WTC11 (cell line): ENCODE data around the gene PUS1. TPM values are rescaled to one million over a fixed set of nuclear protein-coding genes. Genes with fewer than 3 reads are reported as not detected.

ENCODE experiments used
- ATAC-seq: fragments of 200-7000 bp; cut with Tn5 transposase; 2 replicates; pipeline ENCODE4 v1.10.0; 2021; ENCODE audit warnings: mild to moderate bottlenecking, moderate library complexity
- CTCF ChIA-PET: fragments of 300-600 bp; sonication (Branson Sonifier 250); formaldehyde crosslinking; loops from one replicate; lab custom pipeline; 2021; ENCODE audit warnings: antibody characterized with exemption; lab: Charles Lee
- POLR2A ChIA-PET: fragments of 350-600 bp; sonication (Branson Sonifier 250); formaldehyde crosslinking; loops from one replicate; lab custom pipeline; 2021; ENCODE audit warnings: antibody characterized with exemption; lab: Charles Lee
- DNase-seq: peaks from one replicate; pipeline ENCODE4 v3.0.0; 2021; ENCODE audit warnings: low spot score
- H3K27ac Mint-ChIP-seq: 2 replicates; pipeline ENCODE4 v1.8.0; 2021; ENCODE audit warnings: mixed read lengths
- H3K27me3 Mint-ChIP-seq: 2 replicates; pipeline ENCODE4 v1.8.0; 2021; ENCODE audit warnings: low read depth, mild to moderate bottlenecking, moderate library complexity, mixed read lengths
- H3K36me3 Mint-ChIP-seq: 2 replicates; pipeline ENCODE4 v1.8.0; 2021; ENCODE audit warnings: mixed read lengths
- H3K4me1 Mint-ChIP-seq: 2 replicates; pipeline ENCODE4 v1.8.0; 2022; ENCODE audit warnings: mixed read lengths
- H3K4me3 Mint-ChIP-seq: 2 replicates; pipeline ENCODE4 v1.8.0; 2021; ENCODE audit warnings: mild to moderate bottlenecking, moderate library complexity, mixed read lengths
- H3K9me3 Mint-ChIP-seq: 2 replicates; pipeline ENCODE4 v1.8.0; 2021; ENCODE audit warnings: mixed read lengths
- E2F5 ChIP-seq: sonication (generic); formaldehyde crosslinking; IDR thresholded peaks from 2 replicates; pipeline ENCODE4 v1.8.1; 2022; ENCODE audit warnings: mild to moderate bottlenecking, moderate library complexity, missing genetic modification reagents
- ELF4 ChIP-seq: sonication (generic); formaldehyde crosslinking; IDR thresholded peaks from 2 replicates; pipeline ENCODE4 v1.8.1; 2022; ENCODE audit warnings: low read depth, mild to moderate bottlenecking, moderate library complexity, missing genetic modification reagents
- ETV6 ChIP-seq: sonication (generic); formaldehyde crosslinking; IDR thresholded peaks from 2 replicates; pipeline ENCODE4 v1.8.1; 2022; ENCODE audit warnings: mild to moderate bottlenecking, missing genetic modification reagents
- FOXJ3 ChIP-seq: sonication (generic); formaldehyde crosslinking; IDR thresholded peaks from 2 replicates; pipeline ENCODE4 v1.9.0; 2021; ENCODE audit warnings: missing genetic modification reagents, mild to moderate bottlenecking, borderline replicate concordance
- FOXK1 ChIP-seq: sonication (generic); formaldehyde crosslinking; IDR thresholded peaks from 2 replicates; pipeline ENCODE4 v1.8.0; 2022; ENCODE audit warnings: mild to moderate bottlenecking, moderate library complexity, missing genetic modification reagents
- GABPB1 ChIP-seq: sonication (generic); formaldehyde crosslinking; IDR thresholded peaks from 2 replicates; pipeline ENCODE4 v1.8.1; 2023; ENCODE audit warnings: mild to moderate bottlenecking, missing genetic modification reagents
- KAT7 ChIP-seq: sonication (generic); formaldehyde crosslinking; IDR thresholded peaks from 2 replicates; pipeline ENCODE4 v1.8.1; 2023; ENCODE audit warnings: missing genetic modification reagents, mild to moderate bottlenecking, borderline replicate concordance
- MLX ChIP-seq: sonication (generic); formaldehyde crosslinking; IDR thresholded peaks from 2 replicates; pipeline ENCODE4 v1.8.1; 2023; ENCODE audit warnings: mild to moderate bottlenecking, missing genetic modification reagents, moderate library complexity
- MYBL2 ChIP-seq: sonication (generic); formaldehyde crosslinking; IDR thresholded peaks from 2 replicates; pipeline ENCODE4 v1.8.1; 2023; ENCODE audit warnings: mild to moderate bottlenecking, moderate library complexity, missing genetic modification reagents
- NFYB ChIP-seq: sonication (generic); formaldehyde crosslinking; conservative IDR thresholded peaks from 2 replicates; pipeline ENCODE4 v1.8.0; 2022; ENCODE audit warnings: low read depth, missing genetic modification reagents
- NR1H2 ChIP-seq: sonication (generic); formaldehyde crosslinking; IDR thresholded peaks from 2 replicates; pipeline ENCODE4 v1.9.0; 2021; ENCODE audit warnings: mild to moderate bottlenecking, moderate library complexity, missing genetic modification reagents
- TCF7 ChIP-seq: sonication (generic); formaldehyde crosslinking; IDR thresholded peaks from 2 replicates; pipeline ENCODE4 v1.8.0; 2022; ENCODE audit warnings: mild to moderate bottlenecking, low read depth, missing genetic modification reagents, moderate library complexity
- ZNF138 ChIP-seq: sonication (generic); formaldehyde crosslinking; conservative IDR thresholded peaks from 2 replicates; pipeline ENCODE4 v1.8.1; 2022; ENCODE audit warnings: mild to moderate bottlenecking, moderate library complexity, missing genetic modification reagents
- ZNF281 ChIP-seq: sonication (generic); formaldehyde crosslinking; IDR thresholded peaks from 2 replicates; pipeline ENCODE4 v1.8.0; 2023; ENCODE audit warnings: mild to moderate bottlenecking, missing genetic modification reagents
- ZNF423 ChIP-seq: fragments of 250-450 bp; sonication (Bioruptor Pico); IDR thresholded peaks from 2 replicates; pipeline ENCODE4 v2.1.2; 2022; ENCODE audit warnings: mild to moderate bottlenecking, moderate library complexity
- total RNA-seq: library from RNA; stranded (reverse); gene quantifications from 3 replicates; pipeline ENCODE4 v1.2.3, GENCODE V29; 2021
- TF ChIP-seq, protein P1 (sequence below): sonication (generic); formaldehyde crosslinking; IDR thresholded peaks from 2 replicates; pipeline ENCODE4 v1.8.1; 2022; ENCODE audit warnings: low read depth, mild to moderate bottlenecking, moderate library complexity, missing genetic modification reagents, borderline replicate concordance
- TF ChIP-seq, protein P2 (sequence below): sonication (generic); formaldehyde crosslinking; IDR thresholded peaks from 2 replicates; pipeline ENCODE4 v1.8.1; 2022; ENCODE audit warnings: mild to moderate bottlenecking, missing genetic modification reagents, moderate library complexity, borderline replicate concordance
- TF ChIP-seq, protein P3 (sequence below): fragments of 250-450 bp; sonication (Bioruptor Pico); IDR thresholded peaks from 2 replicates; pipeline ENCODE4 v1.9.0; 2021; ENCODE audit warnings: mild to moderate bottlenecking

PUS1 gene
- total RNA-seq, 1 experiment from 2014 or later = 97.4 TPM

GRCh38 chr12:131920902-131921840, 7.9 kb upstream of the PUS1 start:
- no peaks in the 10 kb centered on the region for H3K27me3 Mint-ChIP-seq
- no peak for TF ChIP-seq E2F5 (CRISPR knock-in tag)
- TF ChIP-seq, protein P1, sequence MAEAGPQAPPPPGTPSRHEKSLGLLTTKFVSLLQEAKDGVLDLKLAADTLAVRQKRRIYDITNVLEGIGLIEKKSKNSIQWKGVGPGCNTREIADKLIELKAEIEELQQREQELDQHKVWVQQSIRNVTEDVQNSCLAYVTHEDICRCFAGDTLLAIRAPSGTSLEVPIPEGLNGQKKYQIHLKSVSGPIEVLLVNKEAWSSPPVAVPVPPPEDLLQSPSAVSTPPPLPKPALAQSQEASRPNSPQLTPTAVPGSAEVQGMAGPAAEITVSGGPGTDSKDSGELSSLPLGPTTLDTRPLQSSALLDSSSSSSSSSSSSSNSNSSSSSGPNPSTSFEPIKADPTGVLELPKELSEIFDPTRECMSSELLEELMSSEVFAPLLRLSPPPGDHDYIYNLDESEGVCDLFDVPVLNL (CRISPR knock-in tag) = 0 out of 2 replicates have a peak, but pooled peaks have one; percentile 28
- no peak overlapping the region for H3K4me3 Mint-ChIP-seq
- DNase-seq = no peak
- H3K36me3 Mint-ChIP-seq = 0 out of 2 replicates have a peak, but pooled peaks cover 5% of the 10 kb centered on the region
- CTCF ChIA-PET = no interaction called here
- no peaks in the 10 kb centered on the region for H3K9me3 Mint-ChIP-seq
- no peak overlapping the region for H3K27ac Mint-ChIP-seq
- H3K4me1 Mint-ChIP-seq = no peaks in the 10 kb centered on the region
- ATAC-seq = no peak
- POLR2A ChIA-PET = no interaction called here

GRCh38 chr12:131921866-131922769, 7.0 kb upstream of the PUS1 start:
- TF ChIP-seq ZNF138 (CRISPR knock-in tag) (no peak), MLX (CRISPR knock-in tag) (no peak), ELF4 (CRISPR knock-in tag) (no peak), TCF7 (no peak), MYBL2 (CRISPR knock-in tag) (no peak), ETV6 (CRISPR knock-in tag) (no peak), GABPB1 (CRISPR knock-in tag) (no peak), FOXJ3 (CRISPR knock-in tag) (no peak), NR1H2 (no peak), NFYB (CRISPR knock-in tag) (no peak), FOXK1 (CRISPR knock-in tag) (no peak), ZNF423 (CRISPR knock-in tag) (no peak)
- TF ChIP-seq, protein P2, sequence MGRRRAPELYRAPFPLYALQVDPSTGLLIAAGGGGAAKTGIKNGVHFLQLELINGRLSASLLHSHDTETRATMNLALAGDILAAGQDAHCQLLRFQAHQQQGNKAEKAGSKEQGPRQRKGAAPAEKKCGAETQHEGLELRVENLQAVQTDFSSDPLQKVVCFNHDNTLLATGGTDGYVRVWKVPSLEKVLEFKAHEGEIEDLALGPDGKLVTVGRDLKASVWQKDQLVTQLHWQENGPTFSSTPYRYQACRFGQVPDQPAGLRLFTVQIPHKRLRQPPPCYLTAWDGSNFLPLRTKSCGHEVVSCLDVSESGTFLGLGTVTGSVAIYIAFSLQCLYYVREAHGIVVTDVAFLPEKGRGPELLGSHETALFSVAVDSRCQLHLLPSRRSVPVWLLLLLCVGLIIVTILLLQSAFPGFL = no peak
- no peaks in the 10 kb centered on the region for H3K27me3 Mint-ChIP-seq
- no peaks in the 10 kb centered on the region for H3K4me1 Mint-ChIP-seq
- no peak for DNase-seq
- H3K9me3 Mint-ChIP-seq = no peaks in the 10 kb centered on the region
- no peak overlapping the region; the same call in 1 of the 2 replicates for H3K27ac Mint-ChIP-seq
- ChIA-PET CTCF (no interaction called here), POLR2A (no interaction called here)
- ATAC-seq = no peak
- peaks cover 5% of the 10 kb centered on the region; the same call in 1 of the 2 replicates for H3K36me3 Mint-ChIP-seq
- H3K4me3 Mint-ChIP-seq = no peak overlapping the region

GRCh38 chr12:131922772-131923171, 6.3 kb upstream of the PUS1 start:
- Mint-ChIP-seq H3K4me1 (peaks cover under 1% of the 10 kb centered on the region), H3K4me3 (no peak overlapping the region), H3K27ac (no peak overlapping the region; the same call in 1 of the 2 replicates), H3K36me3 (peaks cover 8% of the 10 kb centered on the region), H3K27me3 (peaks cover 2% of the 10 kb centered on the region), H3K9me3 (no peaks in the 10 kb centered on the region)
- POLR2A ChIA-PET = no interaction called here
- no peak for ATAC-seq
- DNase-seq = no peak
- CTCF ChIA-PET = interaction anchor here (0.5 kb wide), 1 partner anchor 46 kb away, joined by 3 read pairs; no protein-coding TSS in a partner anchor
- no peak for TF ChIP-seq KAT7 (CRISPR knock-in tag)
- TF ChIP-seq, protein P3, sequence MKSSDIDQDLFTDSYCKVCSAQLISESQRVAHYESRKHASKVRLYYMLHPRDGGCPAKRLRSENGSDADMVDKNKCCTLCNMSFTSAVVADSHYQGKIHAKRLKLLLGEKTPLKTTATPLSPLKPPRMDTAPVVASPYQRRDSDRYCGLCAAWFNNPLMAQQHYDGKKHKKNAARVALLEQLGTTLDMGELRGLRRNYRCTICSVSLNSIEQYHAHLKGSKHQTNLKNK (CRISPR knock-in tag) = no peak
- TF ChIP-seq ZNF281 (CRISPR knock-in tag) = no peak
